H1 (cell line): ENCODE results near the gene ENDOD1. TPM values are rescaled to one million over a fixed set of nuclear protein-coding genes. Genes with fewer than 3 reads are reported as not detected.

Experiments
- CTCF ChIA-PET: fragments of 300-600 bp; sonication (Branson Sonifier 250); formaldehyde crosslinking; loops from one replicate; lab custom pipeline; 2021; ENCODE audit not compliant: partially characterized antibody; lab: Charles Lee
- POLR2A ChIA-PET: fragments of 300-600 bp; sonication (Branson Sonifier 250); formaldehyde crosslinking; loops from one replicate; lab custom pipeline; 2021; ENCODE audit warnings: inconsistent platforms; ENCODE audit not compliant: partially characterized antibody; lab: Charles Lee
- DNase-seq, 2 experiments: peaks; one replicate each; pipeline versions ENCODE4 v3.0.0 to v3.0.0-alpha.2; 2010 to 2022; ENCODE audit warnings: low spot score in 2 of 2, low read depth in 1 of 2, mixed read lengths in 1 of 2
- FAIRE-seq: peaks from 2 replicates; lab custom pipeline; 2011; peaks lifted over from hg19 to GRCh38; lab: Jason Lieb, UNC
- H2AFZ ChIP-seq: 2 replicates; pipeline ENCODE4 v1.8.1; 2012; ENCODE audit warnings: low read length, inconsistent platforms
- H2AK5ac ChIP-seq: 2 replicates; pipeline ENCODE4 v1.6.1; 2013; ENCODE audit warnings: low read depth, low read length
- H2BK120ac ChIP-seq: replicated peaks from 2 replicates; pipeline ENCODE3; 2013; ENCODE audit warnings: low read depth, low read length, inconsistent platforms
- H2BK12ac ChIP-seq: 2 replicates; pipeline ENCODE4 v1.6.1; 2013; ENCODE audit warnings: low read depth, low read length
- H2BK15ac ChIP-seq: 2 replicates; pipeline ENCODE4 v1.6.1; 2013; ENCODE audit warnings: low read length
- H2BK20ac ChIP-seq: 2 replicates; pipeline ENCODE4 v1.6.1; 2013; ENCODE audit warnings: low read length
- H2BK5ac ChIP-seq: 2 replicates; pipeline ENCODE4 v1.6.1; 2013; ENCODE audit warnings: low read depth, low read length
- H3K14ac ChIP-seq: 2 replicates; pipeline ENCODE4 v1.6.1; 2013; ENCODE audit warnings: inconsistent platforms; ENCODE audit not compliant: insufficient read length
- H3K18ac ChIP-seq: 2 replicates; pipeline ENCODE4 v1.6.1; 2013; ENCODE audit warnings: low read length; ENCODE audit errors: extremely low read depth
- H3K23ac ChIP-seq: 2 replicates; pipeline ENCODE4 v1.6.1; 2013; ENCODE audit warnings: inconsistent platforms; ENCODE audit not compliant: insufficient read length
- H3K23me2 ChIP-seq: 2 replicates; pipeline ENCODE4 v1.6.1; 2013; ENCODE audit warnings: low read depth, low read length
- H3K27ac ChIP-seq: 2 replicates; pipeline ENCODE4 v1.6.1; 2011; ENCODE audit warnings: low read depth, low read length, inconsistent platforms
- H3K27me3 ChIP-seq, 4 experiments: replicated peaks in 1 of 4; 1 replicate in 1 of 4; 2 replicates in 3 of 4; pipeline versions ENCODE4 v1.6.1 to v1.8.1; 2011 to 2013; ENCODE audit warnings: low read length in 3 of 4, mild to moderate bottlenecking in 3 of 4, inconsistent platforms in 2 of 4, mixed read lengths in 2 of 4, moderate library complexity in 1 of 4; ENCODE audit not compliant: control insufficient read depth in 3 of 4, insufficient read depth in 3 of 4; ENCODE audit errors: extremely low read depth in 1 of 4
- H3K36me3 ChIP-seq, 4 experiments: 2 replicates each; pipeline versions ENCODE4 v1.6.1 to v1.8.1; 2011 to 2013; ENCODE audit warnings: mild to moderate bottlenecking in 4 of 4, low read length in 3 of 4, moderate library complexity in 2 of 4, control low read depth in 1 of 4, inconsistent platforms in 1 of 4; ENCODE audit not compliant: insufficient read depth in 4 of 4, control insufficient read depth in 2 of 4
- H3K4ac ChIP-seq: replicated peaks from 2 replicates; pipeline ENCODE3; 2013; ENCODE audit warnings: low read length, low read depth, mixed read lengths, inconsistent platforms; ENCODE audit not compliant: insufficient read length
- H3K4me1 ChIP-seq, 4 experiments: replicated peaks in 1 of 4; 1 replicate in 1 of 4; 2 replicates in 3 of 4; pipeline versions ENCODE4 v1.6.1 to v1.8.1; 2011 to 2013; ENCODE audit warnings: low read length in 3 of 4, inconsistent platforms in 2 of 4, mixed read lengths in 1 of 4; ENCODE audit not compliant: insufficient read depth in 4 of 4, control insufficient read depth in 3 of 4
- H3K4me2 ChIP-seq, 2 experiments: 2 replicates each; pipeline versions ENCODE4 v1.6.1 to v1.8.1; 2011 to 2013; ENCODE audit warnings: low read depth in 2 of 2, low read length in 2 of 2, control low read depth in 1 of 2, inconsistent platforms in 1 of 2, mild to moderate bottlenecking in 1 of 2; ENCODE audit not compliant: insufficient read depth in 1 of 2
- H3K4me3 ChIP-seq, 4 experiments: fragments of 200-600, 300-600 bp in 1 of 4; sonication (generic), shearing (Covaris generic), sonication (Bioruptor Twin) in 1 of 4; 2 replicates each; pipeline versions ENCODE4 v1.5.1 to v1.8.1; 2011 to 2016; ENCODE audit warnings: low read length in 4 of 4, low read depth in 3 of 4, control low read depth in 2 of 4, inconsistent platforms in 2 of 4, mild to moderate bottlenecking in 2 of 4, mixed read lengths in 1 of 4, moderate library complexity in 1 of 4; ENCODE audit not compliant: insufficient read depth in 2 of 4; ENCODE audit errors: extremely low read depth in 1 of 4
- H3K56ac ChIP-seq: replicated peaks from 2 replicates; pipeline ENCODE3; 2013; ENCODE audit warnings: low read depth, mild to moderate bottlenecking, mixed read lengths, low read length, inconsistent platforms; ENCODE audit not compliant: insufficient read length
- H3K79me1 ChIP-seq: 2 replicates; pipeline ENCODE4 v1.6.1; 2013; ENCODE audit warnings: low read depth, low read length, control low read depth
- H3K79me2 ChIP-seq, 2 experiments: 2 replicates each; pipeline versions ENCODE4 v1.6.1 to v1.8.1; 2012 to 2013; ENCODE audit warnings: low read length in 2 of 2, mild to moderate bottlenecking in 2 of 2, inconsistent platforms in 1 of 2; ENCODE audit not compliant: insufficient read depth in 2 of 2, control insufficient read depth in 1 of 2
- H3K9ac ChIP-seq, 4 experiments: replicated peaks in 1 of 4; 1 replicate in 1 of 4; 2 replicates in 3 of 4; pipeline versions ENCODE4 v1.6.1 to v1.8.1; 2011 to 2013; ENCODE audit warnings: low read depth in 3 of 4, low read length in 3 of 4, control low read depth in 2 of 4, mild to moderate bottlenecking in 2 of 4, moderate library complexity in 2 of 4, inconsistent platforms in 1 of 4; ENCODE audit errors: extremely low read depth in 1 of 4
- H3K9me3 ChIP-seq, 2 experiments: 2 replicates each; pipeline versions ENCODE4 v1.6.1 to v1.8.1; 2012 to 2013; ENCODE audit warnings: mild to moderate bottlenecking in 2 of 2, moderate library complexity in 2 of 2, control low read depth in 1 of 2, inconsistent platforms in 1 of 2, low read depth in 1 of 2, low read length in 1 of 2, mixed read lengths in 1 of 2; ENCODE audit not compliant: insufficient read depth in 2 of 2
- H4K20me1 ChIP-seq, 2 experiments: replicated peaks in 1 of 2; 2 replicates each; pipeline versions ENCODE3 to v1.8.1; 2011 to 2013; ENCODE audit warnings: inconsistent platforms in 2 of 2, low read length in 2 of 2, mild to moderate bottlenecking in 1 of 2; ENCODE audit not compliant: insufficient read depth in 2 of 2, control insufficient read depth in 1 of 2
- H4K5ac ChIP-seq: 2 replicates; pipeline ENCODE4 v1.6.1; 2013; ENCODE audit warnings: low read length, low read depth, mixed read lengths, inconsistent platforms; ENCODE audit not compliant: insufficient read length
- H4K8ac ChIP-seq: 2 replicates; pipeline ENCODE4 v1.8.0; 2013; ENCODE audit warnings: mild to moderate bottlenecking, moderate library complexity, low read length, inconsistent platforms; ENCODE audit not compliant: insufficient read depth; ENCODE audit errors: extremely low read depth
- H4K91ac ChIP-seq: replicated peaks from 2 replicates; pipeline ENCODE3; 2013; ENCODE audit warnings: low read length, mixed read lengths, inconsistent platforms; ENCODE audit not compliant: insufficient read length
- FOSL1 ChIP-seq: IDR thresholded peaks from 2 replicates; pipeline ENCODE4 v1.6.1; 2011; ENCODE audit warnings: mild to moderate bottlenecking, low read depth, low read length, moderate library complexity; ENCODE audit not compliant: insufficient read depth
- TAF7 ChIP-seq: optimal IDR thresholded peaks from 2 replicates; pipeline ENCODE3; 2011; ENCODE audit warnings: low read depth, mild to moderate bottlenecking, inconsistent platforms, low read length, moderate library complexity, borderline replicate concordance
- WGBS, 2 experiments: shearing (Covaris generic) in 1 of 2; methylation state at CpG; one replicate each; pipeline versions ENCODE4 v1.1.6 to v1.1.7; 2013 to 2015; ENCODE audit warnings: low lambda C conversion rate in 2 of 2, mixed read lengths in 2 of 2, inconsistent platforms in 1 of 2, low coverage in 1 of 2, missing lambda C conversion rate in 1 of 2; ENCODE audit not compliant: insufficient replicate concordance in 2 of 2, insufficient coverage in 1 of 2, insufficient read length in 1 of 2; ENCODE audit errors: extremely low coverage in 1 of 2, missing lambda C conversion rate in 1 of 2; 5-methylcytosine and 5-hydroxymethylcytosine counted together
- polyA plus RNA-seq, 7 experiments: library from polyadenylated mRNA; depleted of rRNA in 3 of 7; stranded (reverse) in 5 of 7; unstranded in 2 of 7; fragments of >200 nt in 5 of 7; fragments of 200-250 nt in 2 of 7; gene quantifications; 1 replicate in 5 of 7; 2 replicates in 1 of 7; 4 replicates in 1 of 7; pipeline versions ENCODE4 v1.2.1 to v1.2.3, GENCODE V29; 2011 to 2013; ENCODE audit warnings: missing spikeins in 2 of 7, mixed read lengths in 2 of 7
- total RNA-seq: library from RNA; stranded (reverse); fragmentation: NEBNext Ultra II Directional; extraction: Animal tissue kit (Norgen Biotek cat#: 25700); gene quantifications from 2 replicates; pipeline ENCODE4 v1.2.1, GENCODE V29; 2021

ENDOD1 gene
- total and polyA plus RNA-seq, 2 of the 8 experiments (the other 6 are each of a cell fraction or from before 2014, with no cell fraction given) = 1.2 to 2.5 TPM

DNA sequence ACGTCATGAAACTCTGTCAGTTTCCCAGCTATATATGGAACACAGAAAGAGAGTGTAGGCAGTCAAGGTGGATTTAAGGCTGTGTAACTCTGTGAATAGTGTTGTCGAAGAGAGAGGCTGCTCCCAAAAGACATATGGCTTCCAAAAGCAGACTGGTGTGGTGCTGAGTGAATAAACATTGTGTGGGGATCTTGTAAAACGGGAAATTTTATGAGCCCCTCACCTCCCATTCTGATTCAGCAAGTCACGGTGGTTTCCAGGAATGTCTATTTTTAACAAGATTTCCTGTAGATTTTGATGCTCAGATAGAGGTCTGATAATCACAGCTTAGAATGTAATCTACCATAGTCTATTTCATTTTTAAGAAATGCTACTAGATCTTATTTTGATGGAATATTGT, 73.5 kb downstream of the ENDOD1 start:
- H3K79me1 ChIP-seq = no peaks in the 10 kb centered on the region
- no peak overlapping the region for H4K8ac ChIP-seq
- no peak overlapping the region for H2BK15ac ChIP-seq
- H2AK5ac ChIP-seq = no peak overlapping the region
- H2BK5ac ChIP-seq = no peak overlapping the region
- H3K36me3 ChIP-seq = peaks cover 0 to 4% (median 0%) of the 10 kb centered on the region in 4 experiments; a peak in 1 of 8 replicates
- ChIA-PET CTCF (interaction anchor here (1.6 to 2.6 kb wide), 4 partner anchors 8 to 576 kb away, joined by 3 to 12 read pairs (median 9); no protein-coding TSS in a partner anchor), POLR2A (no interaction called here)
- H3K14ac ChIP-seq = no peak overlapping the region
- 90% methylated on average over 4 of the region's 4 CpGs; no CpG with 5 or more reads in 1 of the 2 experiments for WGBS, 2 experiments
- no peak for TF ChIP-seq FOSL1
- no peak for TF ChIP-seq TAF7
- no peak overlapping the region for H2BK120ac ChIP-seq
- H3K56ac ChIP-seq = no peak overlapping the region
- no peak overlapping the region for H3K27ac ChIP-seq
- no peaks in the 10 kb centered on the region; a peak in 1 of 4 replicates for H3K9me3 ChIP-seq
- H3K27me3 ChIP-seq = no peaks in the 10 kb centered on the region
- H4K20me1 ChIP-seq = no peaks in the 10 kb centered on the region
- no peaks in the 10 kb centered on the region for H3K79me2 ChIP-seq
- no peak overlapping the region for H2AFZ ChIP-seq
- H3K23me2 ChIP-seq = no peaks in the 10 kb centered on the region
- H3K4me2 ChIP-seq = no peak overlapping the region
- no peak overlapping the region for H3K4ac ChIP-seq
- H2BK12ac ChIP-seq = no peak overlapping the region
- no peak overlapping the region for H3K4me3 ChIP-seq
- H4K91ac ChIP-seq = no peak overlapping the region
- H2BK20ac ChIP-seq = no peak overlapping the region
- no peak overlapping the region for H3K23ac ChIP-seq
- no peak for DNase-seq
- H3K9ac ChIP-seq = no peak overlapping the region
- FAIRE-seq = no peak
- no peaks in the 10 kb centered on the region for H3K4me1 ChIP-seq
- H4K5ac ChIP-seq = no peak overlapping the region
- H3K18ac ChIP-seq = no peak overlapping the region
